ENCODE measurements around the gene AGPS. TPM values are rescaled to one million over a fixed set of nuclear protein-coding genes. Genes with fewer than 3 reads are reported as not detected.
"Not testable (repeated sequence)": the region's sequence is repeated elsewhere in the genome, so short reads cannot be mapped to it uniquely, and the experiment has no call there.

Gene AGPS
- polyA plus RNA-seq, 3 donors = 47.4 to 52.8 (median 51.4) TPM

GRCh38 chr2:177410629-177411028 lies 18.1 kb downstream of the AGPS start:
- not testable (repeated sequence) for DNase-seq (ENCODE audit: low read depth in 3 of 3, low spot score in 2 of 3)

GRCh38 chr2:177413703-177414102 lies 21.1 kb downstream of the AGPS start:
- DNase-seq (ENCODE audit: low read depth in 3 of 3, low spot score in 2 of 3) = no peak

DNA sequence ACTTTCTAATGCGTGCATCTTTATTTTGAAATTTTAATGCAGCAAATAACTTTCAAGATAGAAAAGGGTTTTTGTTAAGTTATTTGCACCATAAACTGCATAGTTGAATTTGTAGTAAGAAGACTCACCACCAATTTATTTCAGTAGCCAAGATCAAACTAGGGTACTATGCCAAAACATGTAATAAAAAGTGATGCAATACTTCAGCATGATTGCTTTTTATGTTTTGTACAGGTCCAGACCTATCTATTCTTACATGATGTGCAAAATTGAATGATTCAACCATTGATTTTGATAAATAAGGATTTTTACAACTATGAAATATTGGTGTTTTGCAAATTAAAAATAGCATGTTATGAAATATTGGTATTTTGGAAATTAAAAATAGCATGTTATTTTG lies 26.7 kb downstream of the AGPS start:
- DNase-seq (ENCODE audit: low read depth in 3 of 3, low spot score in 2 of 3) = no peak

DNA sequence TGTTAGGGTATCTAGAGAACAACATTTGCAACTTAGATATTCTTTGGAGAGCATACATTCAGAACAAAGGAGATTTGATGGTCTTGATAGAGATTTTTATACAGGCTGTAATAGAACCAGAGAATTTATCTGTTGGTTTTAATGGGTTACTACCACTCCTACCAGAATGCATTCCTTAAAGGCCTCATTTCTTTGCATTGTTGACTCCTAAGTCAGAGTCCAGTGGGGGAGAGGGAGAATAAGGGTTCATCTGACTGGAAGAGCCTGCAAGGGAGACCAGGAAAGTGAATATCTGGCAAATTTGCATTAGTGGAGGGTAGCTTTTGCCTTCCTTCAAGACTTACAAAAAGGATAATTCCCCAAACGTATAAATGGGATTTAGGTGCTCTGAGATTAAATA lies 29.7 kb downstream of the AGPS start:
- no peak for DNase-seq (ENCODE audit: low read depth in 3 of 3, low spot score in 2 of 3)

DNA sequence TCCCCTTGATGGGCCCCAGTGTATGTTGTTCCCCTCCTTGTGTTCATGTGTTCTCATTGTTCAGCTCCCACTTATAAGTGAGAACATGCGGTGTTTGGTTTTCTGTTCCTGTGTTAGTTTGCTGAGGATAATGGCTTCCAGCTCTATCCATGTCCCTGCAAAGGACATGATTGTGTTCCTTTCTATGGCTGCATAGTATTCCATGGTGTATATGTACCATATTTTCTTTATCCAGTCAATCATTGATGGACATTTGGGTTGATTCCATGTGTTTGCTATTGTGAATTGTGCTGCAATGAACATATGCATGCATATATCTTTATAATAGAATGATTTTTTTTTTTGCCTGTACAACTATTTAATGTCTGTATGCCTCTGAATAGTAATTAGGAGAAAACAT lies 31.5 kb downstream of the AGPS start:
- DNase-seq (ENCODE audit: low read depth in 3 of 3, low spot score in 2 of 3) = not testable (repeated sequence)

DNA sequence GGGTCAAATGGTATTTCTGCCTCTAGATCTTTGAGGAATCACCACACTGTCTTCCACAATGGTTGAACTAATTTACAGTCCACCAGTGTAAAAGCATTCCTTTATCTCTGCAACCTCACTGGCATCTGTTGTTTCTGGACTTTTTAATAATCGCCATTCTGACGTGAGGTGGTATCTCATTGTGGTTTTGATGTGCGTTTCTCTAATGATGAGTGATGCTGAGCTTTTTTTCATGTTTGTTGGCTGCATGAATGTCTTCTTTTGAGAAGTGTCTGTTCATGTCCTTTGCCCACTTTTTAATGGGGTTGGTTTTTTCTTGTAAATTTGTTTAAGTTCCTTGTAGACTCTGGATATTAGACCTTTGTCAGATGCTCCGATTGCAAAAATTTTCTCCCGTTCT lies 32.0 kb downstream of the AGPS start:
- not testable (repeated sequence) for DNase-seq (ENCODE audit: low read depth in 3 of 3, low spot score in 2 of 3)

- no peak for DNase-seq (ENCODE audit: low read depth in 3 of 3, low spot score in 2 of 3)
Measured at GRCh38 chr2:177427316-177427715, 34.7 kb downstream of the AGPS start.

- DNase-seq (ENCODE audit: low read depth in 3 of 3, low spot score in 2 of 3) = not testable (repeated sequence)
Measured at GRCh38 chr2:177427936-177428335, 35.4 kb downstream of the AGPS start.

- DNase-seq (ENCODE audit: low read depth in 3 of 3, low spot score in 2 of 3) = no peak
Measured at GRCh38 chr2:177429688-177430325, 37.2 kb downstream of the AGPS start.

- DNase-seq (ENCODE audit: low read depth in 3 of 3, low spot score in 2 of 3) = no peak
Measured at GRCh38 chr2:177430411-177430810, 37.8 kb downstream of the AGPS start.

DNA sequence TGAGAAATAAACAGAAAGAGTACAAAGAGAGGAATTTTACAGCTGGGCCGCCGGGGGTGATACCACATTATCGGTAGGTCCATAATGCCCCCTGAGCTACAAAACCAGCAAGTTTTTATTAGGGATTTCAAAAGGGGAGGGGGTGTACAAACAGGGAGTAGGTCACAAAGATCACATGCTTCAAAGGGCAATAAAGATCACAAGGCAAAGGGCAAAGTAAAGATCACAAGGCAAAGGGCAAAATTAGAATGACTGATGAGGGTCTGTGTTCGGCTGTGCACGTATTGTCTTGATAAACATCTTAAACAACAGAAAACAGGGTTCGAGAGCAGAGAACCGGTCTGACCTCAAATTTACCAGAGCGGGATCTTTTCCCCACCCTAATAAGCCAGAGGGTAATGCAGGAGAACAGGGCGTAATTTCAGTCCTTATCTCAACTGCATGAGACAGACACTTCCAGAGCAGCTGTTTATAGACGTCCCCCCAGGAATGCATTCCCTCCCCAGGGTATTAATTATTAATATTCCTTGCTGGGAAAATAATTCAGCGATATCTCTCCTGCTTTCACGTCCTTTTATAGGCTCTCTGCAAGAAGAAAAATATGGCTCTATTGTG lies 38.6 kb downstream of the AGPS start:
- DNase-seq (ENCODE audit: low read depth in 3 of 3, low spot score in 2 of 3) = not testable (repeated sequence)

GRCh38 chr2:177432703-177433102 lies 40.1 kb downstream of the AGPS start:
- no peak for DNase-seq (ENCODE audit: low read depth in 3 of 3, low spot score in 2 of 3)

- DNase-seq (ENCODE audit: low read depth in 3 of 3, low spot score in 2 of 3) = no peak
Measured at GRCh38 chr2:177433402-177433801, 40.8 kb downstream of the AGPS start.

DNA sequence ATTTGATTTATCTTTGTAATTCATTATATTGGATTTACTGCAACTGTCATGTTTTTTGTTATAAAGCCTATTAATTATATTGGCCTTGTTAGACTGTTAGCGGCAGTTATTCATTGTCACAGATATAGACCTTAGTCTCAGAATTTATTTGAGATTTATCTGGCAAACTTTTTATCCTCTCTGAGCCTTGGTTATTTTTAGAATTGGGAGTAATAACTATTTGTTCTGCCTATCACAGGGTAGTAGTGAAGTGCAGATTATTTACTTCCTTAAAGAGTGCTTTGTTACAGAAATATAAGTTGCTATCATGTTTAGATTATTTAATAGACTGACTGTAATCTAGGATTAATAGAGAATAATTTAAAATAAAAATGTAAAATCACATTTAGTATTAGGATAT lies 41.9 kb downstream of the AGPS start:
- no peak for DNase-seq (ENCODE audit: low read depth in 3 of 3, low spot score in 2 of 3)

- DNase-seq (ENCODE audit: low read depth in 3 of 3, low spot score in 2 of 3) = no peak
Measured at GRCh38 chr2:177445200-177445599, 52.6 kb downstream of the AGPS start.

DNA sequence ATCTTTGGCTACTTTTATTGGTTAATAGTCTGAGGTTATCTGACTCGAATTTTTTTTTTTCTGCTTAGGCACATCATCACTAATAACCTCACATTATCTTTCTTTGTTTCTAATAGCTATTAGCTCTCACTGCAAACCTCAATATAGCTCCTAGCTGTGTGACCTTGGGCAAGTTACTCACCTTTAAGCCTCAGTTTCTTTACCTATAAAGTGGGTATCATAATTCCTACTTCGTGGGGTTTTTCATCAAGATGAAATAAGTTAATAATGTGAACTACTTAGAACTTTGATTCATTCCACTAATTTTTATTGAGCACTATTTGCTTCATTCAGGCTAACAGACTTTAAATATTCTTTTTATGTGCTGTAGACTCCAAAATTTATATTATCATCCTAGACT lies 55.5 kb downstream of the AGPS start:
- no peak for DNase-seq (ENCODE audit: low read depth in 3 of 3, low spot score in 2 of 3)

GRCh38 chr2:177449159-177449558 lies 56.6 kb downstream of the AGPS start:
- DNase-seq (ENCODE audit: low read depth in 3 of 3, low spot score in 2 of 3) = no peak

DNA sequence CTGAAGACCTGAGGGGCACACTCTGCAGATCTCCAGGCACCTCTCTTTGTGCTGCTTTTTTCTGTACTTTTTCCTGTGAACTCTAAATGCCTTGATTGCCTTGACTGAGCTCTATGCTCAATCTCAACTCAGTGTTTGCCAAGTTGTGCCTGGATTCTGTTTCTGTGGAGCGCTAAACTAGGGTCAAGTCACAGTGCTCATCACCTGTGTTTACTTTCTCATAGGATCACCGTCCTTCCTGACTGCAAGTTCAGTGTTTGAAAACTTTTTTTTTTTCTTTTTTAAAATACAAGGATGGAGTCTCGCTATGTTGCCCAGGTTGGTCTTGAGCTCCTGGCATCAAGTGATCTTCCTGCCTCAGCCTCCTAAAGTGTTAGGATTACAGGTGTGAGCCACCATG lies 62.6 kb downstream of the AGPS start:
- DNase-seq (ENCODE audit: low read depth in 3 of 3, low spot score in 2 of 3) = no peak

- DNase-seq (ENCODE audit: low read depth in 3 of 3, low spot score in 2 of 3) = not testable (repeated sequence)
Measured at GRCh38 chr2:177459756-177460155, 67.2 kb downstream of the AGPS start.

DNA sequence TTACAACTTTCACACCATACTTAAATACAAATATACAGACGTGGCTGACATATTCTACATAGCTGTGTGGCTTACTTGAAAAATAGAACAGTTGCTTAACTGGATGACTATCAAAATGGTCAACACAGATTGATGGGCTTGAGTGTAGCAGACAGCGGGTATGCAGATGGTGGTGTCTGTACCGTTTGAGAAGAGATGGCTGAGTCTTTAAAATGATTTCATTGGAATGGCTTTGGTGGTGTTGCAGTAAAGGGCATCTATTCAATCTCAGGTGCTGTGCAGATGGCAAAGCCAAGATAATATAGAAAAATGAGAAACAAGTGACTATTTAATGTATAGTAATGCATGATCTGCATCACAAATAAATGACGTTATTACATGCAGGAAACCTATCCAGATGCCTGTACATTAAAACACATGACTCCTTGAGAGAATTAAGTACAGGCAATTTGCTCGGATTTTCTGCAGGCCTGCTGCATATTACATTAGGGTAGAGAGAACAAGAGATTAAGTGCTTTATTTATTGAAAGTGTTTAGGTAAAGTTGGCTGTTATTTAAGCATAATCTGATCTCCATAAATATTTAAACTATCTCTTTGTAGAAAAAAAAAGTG lies 68.5 kb downstream of the AGPS start:
- DNase-seq (ENCODE audit: low read depth in 3 of 3, low spot score in 2 of 3) = no peak

DNA sequence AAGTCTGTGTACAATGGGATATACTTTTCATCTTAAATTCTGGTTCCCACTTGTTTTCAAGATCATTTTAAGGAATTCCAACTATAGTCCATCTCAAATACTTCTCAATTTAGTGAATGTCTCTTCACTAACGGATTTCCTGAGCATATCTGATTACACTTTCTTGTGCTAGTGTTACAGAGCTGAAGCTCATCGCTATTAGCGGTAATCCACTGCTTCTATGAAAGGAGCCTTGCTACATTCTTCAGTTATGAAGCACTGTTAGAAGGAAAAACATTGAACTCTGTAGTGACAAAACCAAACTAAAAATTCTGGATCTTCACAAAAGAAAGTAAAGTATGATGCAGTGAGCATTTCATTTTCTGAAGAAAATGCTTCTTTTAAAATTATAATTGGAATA lies 72.0 kb downstream of the AGPS start:
- no peak for DNase-seq (ENCODE audit: low read depth in 3 of 3, low spot score in 2 of 3)

GRCh38 chr2:177465400-177466138 lies 73.0 kb downstream of the AGPS start:
- DNase-seq (ENCODE audit: low read depth in 3 of 3, low spot score in 2 of 3) = no peak
